Cardiac muscle cell (in vitro differentiated cells and primary cell): ENCODE results near the gene ZFP64. TPM values are rescaled to one million over a fixed set of nuclear protein-coding genes. Genes with fewer than 3 reads are reported as not detected.

ENCODE experiments used
- DNase-seq, 2 donors: peaks; one replicate each; pipeline versions ENCODE4 v3.0.0 to v3.0.0-alpha.2; 2010 to 2017; ENCODE audit warnings: low read depth in 1 of 2, low spot score in 1 of 2
- H3K27ac ChIP-seq: fragments of 200-600 bp; sonication (generic); 2 replicates; pipeline ENCODE4 v1.5.1; 2016
- H3K27me3 ChIP-seq: fragments of 200-600 bp; sonication (generic); 2 replicates; pipeline ENCODE4 v1.6.0; 2016; ENCODE audit warnings: control low read depth
- H3K36me3 ChIP-seq: fragments of 200-600 bp; sonication (generic); 2 replicates; pipeline ENCODE4 v1.5.1; 2016; ENCODE audit warnings: control low read depth
- H3K4me1 ChIP-seq: fragments of 200-600 bp; sonication (generic); 2 replicates; pipeline ENCODE4 v1.8.1; 2017; ENCODE audit warnings: low read depth, mild to moderate bottlenecking, mixed run types
- H3K4me3 ChIP-seq: fragments of 200-600 bp; sonication (generic); 2 replicates; pipeline ENCODE4 v1.5.1; 2016; ENCODE audit warnings: mild to moderate bottlenecking
- H3K9me3 ChIP-seq: fragments of 200-600 bp; sonication (generic); 2 replicates; pipeline ENCODE4 v1.5.1; 2017; ENCODE audit warnings: low read depth, mild to moderate bottlenecking, control low read depth
- polyA plus RNA-seq: library from polyadenylated mRNA; unstranded; fragments of >200 nt; fragmentation: Nextera tagmentation; extraction: Ambion mirVana; gene quantifications from 2 replicates; pipeline ENCODE4 v1.2.1, GENCODE V29; 2016
- total RNA-seq: library from RNA; depleted of rRNA; stranded (reverse); fragments of >200 nt; gene quantifications from 2 replicates; pipeline ENCODE4 v1.2.3, GENCODE V29; 2016
- TF ChIP-seq, protein P1 (sequence below): IDR thresholded peaks from 2 replicates; pipeline ENCODE4 v1.5.1; 2012; ENCODE audit warnings: low read depth, mild to moderate bottlenecking, low read length

The ZFP64 gene
- total and polyA plus RNA-seq, 2 experiments from 2014 or later, result 9.6 to 17.7 TPM

DNA sequence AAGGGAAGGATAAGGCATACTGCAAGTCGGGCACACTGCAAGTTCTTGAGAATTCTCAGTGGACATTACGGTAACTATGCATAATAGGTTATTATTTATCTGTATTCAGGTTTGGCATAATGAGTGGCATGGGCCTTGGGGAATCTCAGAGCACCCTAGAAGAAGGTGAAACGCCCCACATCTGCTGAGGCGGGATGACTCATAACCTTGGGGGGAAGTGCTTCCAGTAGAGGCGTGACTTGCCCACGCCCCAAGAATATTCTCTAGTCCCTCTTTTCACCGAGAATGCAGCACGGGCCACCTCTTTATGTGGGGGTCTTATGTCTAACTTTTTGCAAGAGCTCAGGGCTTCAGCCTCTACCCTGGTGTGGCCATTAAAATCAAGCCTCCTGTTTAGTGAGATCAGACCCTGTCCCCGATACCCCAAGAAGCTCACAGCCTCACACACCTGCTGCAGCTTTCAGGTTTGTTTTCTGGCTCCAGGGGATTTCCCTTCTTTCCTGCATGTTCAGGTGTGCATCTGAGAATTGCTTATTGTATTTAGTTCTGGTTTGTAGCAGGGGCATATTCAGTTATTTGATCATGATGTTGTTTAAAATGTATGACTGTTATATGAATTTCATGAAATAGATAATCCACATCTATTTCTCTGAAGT is 19.1 kb downstream of the ZFP64 start:
- DNase-seq, result no peak
- H3K36me3 ChIP-seq, result no peaks in the 10 kb centered on the region
- no peaks in the 10 kb centered on the region for H3K4me1 ChIP-seq
- no peak overlapping the region for H3K27ac ChIP-seq
- H3K27me3 ChIP-seq, result no peaks in the 10 kb centered on the region
- H3K4me3 ChIP-seq, result no peak overlapping the region
- TF ChIP-seq, protein P1, sequence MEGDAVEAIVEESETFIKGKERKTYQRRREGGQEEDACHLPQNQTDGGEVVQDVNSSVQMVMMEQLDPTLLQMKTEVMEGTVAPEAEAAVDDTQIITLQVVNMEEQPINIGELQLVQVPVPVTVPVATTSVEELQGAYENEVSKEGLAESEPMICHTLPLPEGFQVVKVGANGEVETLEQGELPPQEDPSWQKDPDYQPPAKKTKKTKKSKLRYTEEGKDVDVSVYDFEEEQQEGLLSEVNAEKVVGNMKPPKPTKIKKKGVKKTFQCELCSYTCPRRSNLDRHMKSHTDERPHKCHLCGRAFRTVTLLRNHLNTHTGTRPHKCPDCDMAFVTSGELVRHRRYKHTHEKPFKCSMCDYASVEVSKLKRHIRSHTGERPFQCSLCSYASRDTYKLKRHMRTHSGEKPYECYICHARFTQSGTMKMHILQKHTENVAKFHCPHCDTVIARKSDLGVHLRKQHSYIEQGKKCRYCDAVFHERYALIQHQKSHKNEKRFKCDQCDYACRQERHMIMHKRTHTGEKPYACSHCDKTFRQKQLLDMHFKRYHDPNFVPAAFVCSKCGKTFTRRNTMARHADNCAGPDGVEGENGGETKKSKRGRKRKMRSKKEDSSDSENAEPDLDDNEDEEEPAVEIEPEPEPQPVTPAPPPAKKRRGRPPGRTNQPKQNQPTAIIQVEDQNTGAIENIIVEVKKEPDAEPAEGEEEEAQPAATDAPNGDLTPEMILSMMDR, result no peak
- H3K9me3 ChIP-seq, result no peaks in the 10 kb centered on the region

- Histone ChIP-seq H3K27me3 (no peaks in the 10 kb centered on the region), H3K27ac (no peak overlapping the region), H3K9me3 (no peaks in the 10 kb centered on the region), H3K4me3 (no peak overlapping the region), H3K36me3 (no peaks in the 10 kb centered on the region), H3K4me1 (no peaks in the 10 kb centered on the region)
- TF ChIP-seq, protein P1, result no peak
- DNase-seq, result no peak
These were observed 20.6 kb downstream of the ZFP64 start for GRCh38 chr20:52171025-52171424.

- Histone ChIP-seq H3K4me1 (no peaks in the 10 kb centered on the region), H3K27me3 (no peaks in the 10 kb centered on the region), H3K9me3 (no peaks in the 10 kb centered on the region), H3K27ac (no peak overlapping the region), H3K4me3 (no peak overlapping the region), H3K36me3 (peaks cover 19% of the 10 kb centered on the region)
- TF ChIP-seq, protein P1, result no peak
- DNase-seq, result no peak
These were observed 23.5 kb downstream of the ZFP64 start for GRCh38 chr20:52168116-52168515.

DNA sequence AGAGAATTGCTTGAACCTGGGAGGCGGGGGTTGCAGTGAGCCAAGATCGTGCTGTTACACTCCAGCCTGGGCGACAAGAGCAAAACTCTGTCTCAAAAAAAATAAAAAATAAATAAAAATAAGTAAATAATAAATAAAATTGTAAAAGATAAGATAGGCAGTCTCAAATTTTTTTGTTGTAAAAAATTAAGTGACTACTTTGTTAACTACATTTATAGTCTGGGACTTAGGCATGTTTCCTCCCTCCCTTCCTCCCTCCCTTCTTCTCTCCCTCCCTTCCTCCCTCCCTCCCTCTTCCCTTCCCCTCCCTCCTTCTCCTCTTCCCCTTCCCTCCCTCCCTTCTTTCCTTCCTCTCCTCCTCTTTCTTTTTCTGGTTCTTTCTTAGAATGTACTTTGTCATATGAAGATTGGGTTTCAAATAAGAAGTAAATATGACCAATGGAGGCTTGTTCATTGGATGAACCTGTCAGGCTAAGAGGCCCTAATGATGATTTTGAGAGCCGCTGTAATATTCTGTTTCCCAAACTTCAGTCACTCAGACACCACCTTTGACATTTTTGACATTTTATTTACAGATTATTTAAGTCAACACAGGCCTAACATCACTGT is 24.2 kb downstream of the ZFP64 start:
- Histone ChIP-seq H3K36me3 (peaks cover 19% of the 10 kb centered on the region), H3K4me3 (no peak overlapping the region), H3K9me3 (no peaks in the 10 kb centered on the region), H3K4me1 (no peaks in the 10 kb centered on the region), H3K27me3 (no peaks in the 10 kb centered on the region), H3K27ac (no peak overlapping the region)
- DNase-seq, result no peak
- TF ChIP-seq, protein P1, result no peak

- Histone ChIP-seq H3K27ac (no peak overlapping the region), H3K36me3 (peaks cover 22% of the 10 kb centered on the region), H3K27me3 (no peaks in the 10 kb centered on the region), H3K4me3 (no peak overlapping the region), H3K9me3 (no peaks in the 10 kb centered on the region), H3K4me1 (no peaks in the 10 kb centered on the region)
- no peak for DNase-seq
- TF ChIP-seq, protein P1, result no peak
These were observed 25.4 kb downstream of the ZFP64 start for GRCh38 chr20:52166150-52166549.
